Left ventricle myocardium superior (tissue), 1 donor: ENCODE measurements around the gene SLC44A3. TPM values are rescaled to one million over a fixed set of nuclear protein-coding genes. Genes with fewer than 3 reads are reported as not detected.

Source experiments
- ATAC-seq: fragments of 200-7000 bp; cut with Tn5 transposase; one replicate; pipeline ENCODE4 v1.9.1; 2020; ENCODE audit warnings: mild to moderate bottlenecking, moderate library complexity
- DNase-seq: peaks from one replicate; pipeline ENCODE4 v3.0.0-alpha.2; 2020
- intact Hi-C: fragments of 100-400 bp; cut with micrococcal nuclease; formaldehyde crosslinking; loops from one replicate; pipeline ENCODE4 v1.11.0; 2022
- total RNA-seq: library from RNA; stranded (reverse); fragmentation: NEBNext Ultra II Directional; extraction: Animal tissue kit (Norgen Biotek cat#: 25700); gene quantifications from one replicate; pipeline ENCODE4 v1.2.1, GENCODE V29; 2021
- donor health status: DM: no; HTN: yes; CAD: no; lungs with severe emphysema.

SLC44A3 gene
- total RNA-seq, 1 donor from 2014 or later = 3.0 TPM

- no peak for ATAC-seq
- no peak for DNase-seq
- intact Hi-C loops = no loop called here
Measured at GRCh38 chr1:94859174-94859573, 39.0 kb downstream of the SLC44A3 start.

DNA sequence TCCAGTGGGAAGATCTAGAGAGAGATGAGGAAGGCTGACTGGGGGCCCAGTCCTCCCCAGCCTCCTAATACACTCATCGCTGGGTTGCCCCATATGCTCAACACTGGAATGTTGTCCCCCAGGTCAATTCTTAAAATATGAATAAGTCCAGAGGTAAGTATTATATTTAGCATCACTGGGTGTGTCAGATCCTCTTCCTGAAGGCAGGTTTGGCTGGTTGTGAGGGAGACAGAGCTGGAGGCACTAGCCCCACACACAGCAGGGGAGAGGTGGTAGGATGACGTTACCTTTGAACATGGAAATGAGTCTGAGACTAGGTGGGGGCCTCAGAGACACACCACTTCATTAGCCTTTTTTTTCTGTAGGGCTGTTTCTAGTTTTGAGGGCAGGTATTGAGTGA is 42.6 kb downstream of the SLC44A3 start:
- DNase-seq (no peak), ATAC-seq (no peak)
- intact Hi-C loops = no loop called here

- no peak for DNase-seq
- intact Hi-C loops = no loop called here
- peak; percentile 61 for ATAC-seq
Measured at GRCh38 chr1:94863297-94863911, 43.2 kb downstream of the SLC44A3 start.

- DNase-seq (no peak), ATAC-seq (peak; percentile 82)
- intact Hi-C loops = no loop called here
Measured at GRCh38 chr1:94863919-94864318, 43.8 kb downstream of the SLC44A3 start.

- ATAC-seq (peak; percentile 9), DNase-seq (no peak)
- intact Hi-C loops = no loop called here
Measured at GRCh38 chr1:94864821-94865220, 44.7 kb downstream of the SLC44A3 start.

- peak; percentile 51 for ATAC-seq
- intact Hi-C loops = no loop called here
- no peak for DNase-seq
Measured at GRCh38 chr1:94865360-94865759, 45.2 kb downstream of the SLC44A3 start.

DNA sequence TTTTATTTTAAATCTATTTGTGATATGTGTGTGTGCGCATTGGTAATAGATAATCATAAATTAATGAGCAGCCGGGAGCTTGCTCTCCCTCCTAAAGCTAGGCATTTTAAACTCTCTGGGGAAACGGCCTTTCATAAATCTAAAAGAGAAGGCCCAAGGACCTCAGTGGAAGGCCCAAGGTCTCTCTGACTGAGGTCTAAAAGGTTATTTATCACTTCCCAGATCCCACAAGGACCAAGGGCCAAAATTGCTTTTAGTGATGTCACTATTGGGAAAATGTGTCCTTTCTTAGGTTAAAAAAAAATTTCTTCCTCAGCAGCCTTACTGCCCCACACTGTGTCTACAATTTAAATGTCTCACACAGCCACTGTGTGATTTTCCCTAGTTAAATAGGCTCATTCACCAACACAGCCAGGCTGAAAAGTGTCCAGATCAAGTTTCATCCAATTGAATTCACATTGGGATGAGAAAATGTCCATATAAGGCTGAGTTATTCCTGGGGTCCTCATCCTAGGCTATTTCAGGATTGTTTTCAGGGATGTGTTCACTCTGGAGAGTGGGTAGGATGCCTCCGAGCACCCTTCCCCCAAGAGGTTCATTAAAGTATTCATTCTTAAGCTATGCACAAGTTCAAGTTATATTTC is 46.1 kb downstream of the SLC44A3 start:
- intact Hi-C loops = no loop called here
- no peak for DNase-seq
- no peak for ATAC-seq

- ATAC-seq = no peak
- intact Hi-C loops = no loop called here
- no peak for DNase-seq
Measured at GRCh38 chr1:94871031-94871430, 50.9 kb downstream of the SLC44A3 start.

GRCh38 chr1:94872771-94873495 is 52.8 kb downstream of the SLC44A3 start:
- intact Hi-C loops = no loop called here
- DNase-seq (no peak), ATAC-seq (no peak)

DNA sequence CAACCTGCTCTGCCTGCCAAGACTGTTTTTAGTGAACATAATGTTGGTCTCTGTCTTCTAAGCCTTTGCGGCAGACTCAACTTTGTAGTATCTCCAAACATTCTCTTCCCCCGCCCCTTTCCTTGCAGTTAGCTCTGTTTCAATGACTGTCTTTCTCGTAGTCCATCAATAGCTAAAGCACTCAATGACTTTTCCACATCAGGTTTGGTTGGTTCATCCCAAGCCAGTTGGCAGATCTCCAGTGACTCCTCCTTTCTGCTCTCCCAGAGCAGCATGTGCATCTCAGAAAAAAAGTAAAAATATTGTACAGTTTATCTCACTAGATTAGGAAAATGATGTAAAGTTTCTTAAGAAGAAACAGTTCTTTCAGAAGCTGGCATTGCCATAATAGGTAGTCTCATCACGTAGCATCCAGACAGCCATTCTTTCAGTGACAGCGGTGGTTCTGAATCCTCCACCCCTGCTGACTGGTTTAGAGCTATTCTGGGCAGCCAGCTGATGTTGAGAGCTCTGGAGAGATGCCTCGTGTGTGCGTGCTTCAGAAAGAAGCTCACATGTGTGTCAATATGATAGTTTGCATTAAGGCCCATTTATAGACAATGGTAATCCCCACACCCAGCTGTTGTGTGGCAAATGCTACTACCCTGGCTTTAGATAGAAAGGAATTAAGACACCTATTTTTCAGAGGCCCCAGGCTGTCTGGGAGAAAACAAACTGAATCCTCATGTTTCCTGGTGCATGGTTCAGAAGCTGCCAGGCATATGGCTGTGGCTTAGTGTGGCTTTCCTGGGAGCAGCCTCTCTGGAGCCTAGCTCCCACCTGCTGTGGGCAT is 53.6 kb downstream of the SLC44A3 start:
- DNase-seq (no peak), ATAC-seq (peak; percentile 90)
- intact Hi-C loops = no loop called here

GRCh38 chr1:94874423-94874822 is 54.3 kb downstream of the SLC44A3 start:
- intact Hi-C loops = no loop called here
- ATAC-seq (no peak), DNase-seq (no peak)

GRCh38 chr1:94875794-94876193 is 55.6 kb downstream of the SLC44A3 start:
- intact Hi-C loops = no loop called here
- ATAC-seq (no peak), DNase-seq (no peak)

- DNase-seq = no peak
- intact Hi-C loops = no loop called here
- ATAC-seq = no peak
Measured at GRCh38 chr1:94876362-94876761, 56.2 kb downstream of the SLC44A3 start.

- ATAC-seq (no peak), DNase-seq (no peak)
- intact Hi-C loops = no loop called here
Measured at GRCh38 chr1:94878329-94878728, 58.2 kb downstream of the SLC44A3 start.

GRCh38 chr1:94883691-94884090 is 63.5 kb downstream of the SLC44A3 start:
- intact Hi-C loops = no loop called here
- ATAC-seq = peak; percentile 64
- no peak for DNase-seq

GRCh38 chr1:94884106-94884505 is 63.9 kb downstream of the SLC44A3 start:
- intact Hi-C loops = no loop called here
- ATAC-seq = peak; percentile 63

GRCh38 chr1:94884507-94884906 is 64.3 kb downstream of the SLC44A3 start:
- ATAC-seq (no peak), DNase-seq (no peak)
- intact Hi-C loops = no loop called here

More at GRCh38 chr1:94884106-94884505, 63.9 kb downstream of the SLC44A3 start:
- DNase-seq = no peak

DNA sequence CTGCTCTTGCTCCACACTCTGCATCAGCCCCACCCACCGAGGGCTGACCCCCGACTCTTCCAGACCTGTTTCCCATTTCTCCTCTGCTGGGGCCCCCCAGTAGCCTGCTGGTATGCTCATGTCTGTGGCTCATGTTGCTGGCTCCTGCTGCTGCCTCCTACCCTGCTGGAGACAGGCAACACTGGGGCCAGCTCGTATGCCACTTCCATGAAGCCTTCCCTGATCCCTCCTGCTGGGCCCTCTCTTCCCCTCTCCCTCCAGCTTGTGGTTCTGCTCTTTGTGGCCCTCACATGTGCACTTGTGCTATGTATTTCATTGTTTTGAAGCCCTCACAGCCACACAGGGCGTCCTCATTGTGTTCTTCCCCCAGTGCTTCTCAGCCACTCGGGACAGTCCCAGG is 66.2 kb downstream of the SLC44A3 start:
- intact Hi-C loops = no loop called here
- no peak for ATAC-seq
- no peak for DNase-seq

- intact Hi-C loops = no loop called here
- no peak for ATAC-seq
Measured at GRCh38 chr1:94887106-94887505, 66.9 kb downstream of the SLC44A3 start.

More at GRCh38 chr1:94887106-94887505, 66.9 kb downstream of the SLC44A3 start:
- no peak for DNase-seq
